Thoracic aorta (tissue), 2 donors: Measurements from ENCODE around the gene MYOC. TPM values are rescaled to one million over a fixed set of nuclear protein-coding genes. Genes with fewer than 3 reads are reported as not detected.
A peak's percentile ranks its signal among the peaks of the same experiment; 100 is the strongest.
"Not testable (repeated sequence)": the region's sequence is repeated elsewhere in the genome, so short reads cannot be mapped to it uniquely, and the experiment has no call there.

ENCODE experiments used
- ATAC-seq: fragments of 150-250 bp; one replicate; pipeline ENCODE4 v1.8.0; 2017; ENCODE audit warnings: low read depth; ENCODE audit not compliant: insufficient number of reproducible peaks, low FRiP score
- DNase-seq: peaks from one replicate; pipeline ENCODE4 v3.0.0-alpha.2; 2020; ENCODE audit warnings: low spot score
- H3K27ac ChIP-seq, 2 donors: fragments of 200-600 bp; sonication (generic); 1 replicate in 1 of 2; 2 replicates in 1 of 2; pipeline ENCODE4 v1.5.1; 2016; ENCODE audit warnings: mild to moderate bottlenecking in 2 of 2, moderate library complexity in 2 of 2
- H3K27me3 ChIP-seq: fragments of 200-600 bp; sonication (generic); replicated peaks from 2 replicates; pipeline ENCODE4 v1.6.0; 2016; ENCODE audit warnings: mild to moderate bottlenecking; ENCODE audit not compliant: insufficient read depth
- H3K36me3 ChIP-seq: fragments of 200-600 bp; sonication (generic); one replicate; pipeline ENCODE4 v1.5.1; 2016
- H3K4me1 ChIP-seq, 2 donors: fragments of 200-600 bp; sonication (generic); 1 replicate in 1 of 2; 2 replicates in 1 of 2; pipeline versions ENCODE4 v1.5.1 to v1.6.0; 2016; ENCODE audit warnings: low read depth in 2 of 2, mild to moderate bottlenecking in 1 of 2; ENCODE audit not compliant: control insufficient read depth in 1 of 2
- H3K4me3 ChIP-seq: fragments of 200-600 bp; sonication (generic); 2 replicates; pipeline ENCODE4 v1.5.1; 2016; ENCODE audit warnings: mild to moderate bottlenecking
- H3K9me3 ChIP-seq: fragments of 200-600 bp; sonication (generic); 2 replicates; pipeline ENCODE4 v1.5.1; 2016
- CTCF ChIP-seq: fragments of 200-600 bp; sonication (generic); IDR thresholded peaks from one replicate; pipeline ENCODE4 v1.5.1; 2019; ENCODE audit warnings: antibody characterized with exemption
- total RNA-seq, 2 donors: library from RNA; depleted of rRNA; stranded (reverse); fragments of >200 nt; gene quantifications; one replicate each; pipeline versions ENCODE4 v1.1.0 to v1.2.3, GENCODE V29; 2016

The MYOC gene
- total RNA-seq, 2 donors from 2014 or later: 37.2 to 38.4 TPM

- TF ChIP-seq CTCF: no peak
- H3K27me3 ChIP-seq: no peaks in the 10 kb centered on the region
- ATAC-seq: no peak
- DNase-seq: no peak
- H3K4me1 ChIP-seq: peaks cover 0 to 28% of the 10 kb centered on the region in 2 donors
- no peak overlapping the region for H3K27ac ChIP-seq
- no peaks in the 10 kb centered on the region for H3K9me3 ChIP-seq
- H3K36me3 ChIP-seq: no peaks in the 10 kb centered on the region
- H3K4me3 ChIP-seq: no peak overlapping the region
These were observed 12.5 kb upstream of the MYOC start for GRCh38 chr1:171664976-171665375.

GRCh38 chr1:171663854-171664575, 11.5 kb upstream of the MYOC start:
- H3K27ac ChIP-seq: peak overlapping the region; percentile 23 to 67
- no peak for ATAC-seq
- no peaks in the 10 kb centered on the region for H3K9me3 ChIP-seq
- H3K27me3 ChIP-seq: no peaks in the 10 kb centered on the region
- H3K36me3 ChIP-seq: no peaks in the 10 kb centered on the region
- H3K4me1 ChIP-seq: peaks cover 0 to 28% of the 10 kb centered on the region in 2 donors
- TF ChIP-seq CTCF: no peak
- no peak for DNase-seq
- H3K4me3 ChIP-seq: no peak overlapping the region

GRCh38 chr1:171663036-171663853, 10.8 kb upstream of the MYOC start:
- no peaks in the 10 kb centered on the region for H3K27me3 ChIP-seq
- no peaks in the 10 kb centered on the region for H3K36me3 ChIP-seq
- DNase-seq: no peak
- H3K27ac ChIP-seq: peak overlapping the region; percentile 23 to 67
- H3K9me3 ChIP-seq: no peaks in the 10 kb centered on the region
- H3K4me1 ChIP-seq: peaks cover 0 to 28% of the 10 kb centered on the region in 2 donors
- TF ChIP-seq CTCF: no peak
- ATAC-seq: no peak
- no peak overlapping the region for H3K4me3 ChIP-seq

GRCh38 chr1:171661076-171661650, 8.7 kb upstream of the MYOC start:
- ATAC-seq (no peak), DNase-seq (no peak)
- Histone ChIP-seq H3K9me3 (no peaks in the 10 kb centered on the region), H3K27ac (no peak overlapping the region), H3K27me3 (no peaks in the 10 kb centered on the region), H3K36me3 (no peaks in the 10 kb centered on the region), H3K4me1 (peaks cover 0 to 36% of the 10 kb centered on the region in 2 donors), H3K4me3 (no peak overlapping the region)
- TF ChIP-seq CTCF: no peak

- DNase-seq, ATAC-seq, H3K27me3 ChIP-seq, H3K9me3 ChIP-seq, H3K4me3 ChIP-seq, H3K36me3 ChIP-seq: not testable (repeated sequence)
- Histone ChIP-seq H3K4me1 (peaks cover 36 to 55% of the 10 kb centered on the region in 2 donors), H3K27ac (peak overlapping the region; percentile 87)
These were observed 3.7 kb upstream of the MYOC start for GRCh38 chr1:171656206-171656605.
